ENCODE results near the gene TNS1. TPM values are rescaled to one million over a fixed set of nuclear protein-coding genes. Genes with fewer than 3 reads are reported as not detected.

TNS1 gene
- total RNA-seq, 1 donor from 2014 or later: 0.24 TPM

DNA sequence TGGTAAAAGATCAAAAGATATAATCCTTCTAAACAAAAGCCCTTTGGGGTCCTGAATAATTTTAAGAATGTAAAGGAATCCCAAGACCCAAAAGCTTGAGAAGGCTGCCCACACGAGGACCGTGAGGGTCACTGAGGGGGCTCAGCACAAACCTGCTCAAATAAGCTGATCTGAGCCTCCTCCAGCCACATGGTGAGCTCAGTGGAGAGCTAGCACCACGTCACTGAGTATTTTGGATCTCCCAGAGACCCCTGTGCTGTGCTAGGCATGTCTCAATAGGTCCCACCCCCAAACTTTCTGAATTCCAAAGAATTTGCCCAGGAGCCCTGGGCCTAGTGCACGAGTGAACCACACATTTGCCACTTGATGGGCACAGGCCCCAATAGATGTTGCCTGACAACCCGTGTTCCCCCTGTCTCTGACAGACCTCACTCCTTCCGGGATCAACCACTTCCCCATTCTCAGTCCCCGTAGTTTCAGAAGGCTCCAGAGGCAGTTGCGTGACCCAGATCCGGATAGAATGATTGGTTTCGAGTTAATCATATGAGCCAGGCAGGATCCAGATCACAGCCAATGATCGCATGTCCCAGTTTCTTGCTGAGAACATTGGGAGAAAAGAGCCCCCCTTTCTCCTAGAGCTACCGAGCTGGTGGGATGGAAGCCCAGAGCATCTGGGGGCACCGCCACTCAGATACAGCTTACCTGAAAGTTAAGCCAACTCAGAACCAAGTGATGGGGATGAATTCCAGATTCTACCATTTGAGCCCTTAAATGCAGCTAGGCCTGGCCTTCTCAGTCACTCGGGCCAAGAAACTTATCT is 203.8 kb downstream of the TNS1 start:
- DNase-seq (ENCODE audit: low spot score): no peak

GRCh38 chr2:217798191-217798590 is 204.6 kb downstream of the TNS1 start:
- no peaks in the 10 kb centered on the region for H3K79me2 ChIP-seq (ENCODE audit: low read depth)
- no peaks in the 10 kb centered on the region for H3K36me3 ChIP-seq
- Mint-ChIP-seq H3K36me3 (no peaks in the 10 kb centered on the region), H3K4me1 (peaks cover 12% of the 10 kb centered on the region), H3K27me3 (ENCODE audit: insufficient read depth, low read depth) (peaks cover 3% of the 10 kb centered on the region), H3K4me3 (no peak overlapping the region), H3K9me3 (no peaks in the 10 kb centered on the region), H3K27ac (no peak overlapping the region)
- TF ChIP-seq EZH2phosphoT487 (IDR thresholded peaks at IDR 0.05): no peak
- TF ChIP-seq, protein P1, sequence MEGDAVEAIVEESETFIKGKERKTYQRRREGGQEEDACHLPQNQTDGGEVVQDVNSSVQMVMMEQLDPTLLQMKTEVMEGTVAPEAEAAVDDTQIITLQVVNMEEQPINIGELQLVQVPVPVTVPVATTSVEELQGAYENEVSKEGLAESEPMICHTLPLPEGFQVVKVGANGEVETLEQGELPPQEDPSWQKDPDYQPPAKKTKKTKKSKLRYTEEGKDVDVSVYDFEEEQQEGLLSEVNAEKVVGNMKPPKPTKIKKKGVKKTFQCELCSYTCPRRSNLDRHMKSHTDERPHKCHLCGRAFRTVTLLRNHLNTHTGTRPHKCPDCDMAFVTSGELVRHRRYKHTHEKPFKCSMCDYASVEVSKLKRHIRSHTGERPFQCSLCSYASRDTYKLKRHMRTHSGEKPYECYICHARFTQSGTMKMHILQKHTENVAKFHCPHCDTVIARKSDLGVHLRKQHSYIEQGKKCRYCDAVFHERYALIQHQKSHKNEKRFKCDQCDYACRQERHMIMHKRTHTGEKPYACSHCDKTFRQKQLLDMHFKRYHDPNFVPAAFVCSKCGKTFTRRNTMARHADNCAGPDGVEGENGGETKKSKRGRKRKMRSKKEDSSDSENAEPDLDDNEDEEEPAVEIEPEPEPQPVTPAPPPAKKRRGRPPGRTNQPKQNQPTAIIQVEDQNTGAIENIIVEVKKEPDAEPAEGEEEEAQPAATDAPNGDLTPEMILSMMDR (IDR thresholded peaks at IDR 0.05): no peak
- no peak for TF ChIP-seq EZH2 (IDR thresholded peaks at IDR 0.05)
- H3K9me3 ChIP-seq (ENCODE audit: low read depth): no peaks in the 10 kb centered on the region
- no peak overlapping the region for H2AFZ ChIP-seq (replicated peaks)
- H3K27ac ChIP-seq: no peak overlapping the region
- H3K27me3 ChIP-seq: peaks cover 11% of the 10 kb centered on the region
- H3K4me2 ChIP-seq: no peak overlapping the region
- H3K9ac ChIP-seq: no peak overlapping the region
- H4K20me1 ChIP-seq (ENCODE audit: low read depth): peaks cover 4% of the 10 kb centered on the region
- no peaks in the 10 kb centered on the region for H3K4me1 ChIP-seq
- no peak overlapping the region for H3K4me3 ChIP-seq
- DNase-seq (ENCODE audit: low spot score): no peak
- no peaks in the 10 kb centered on the region for H3F3A ChIP-seq (ENCODE audit: low read depth)

More for the DNA sequence above, 203.8 kb downstream of the TNS1 start:
- Histone ChIP-seq H4K20me1 (ENCODE audit: low read depth) (peaks cover 4% of the 10 kb centered on the region), H3K27me3 (peaks cover 18% of the 10 kb centered on the region), H3F3A (ENCODE audit: low read depth) (no peaks in the 10 kb centered on the region), H2AFZ (replicated peaks) (no peak overlapping the region), H3K4me3 (no peak overlapping the region), H3K79me2 (ENCODE audit: low read depth) (no peaks in the 10 kb centered on the region), H3K9ac (no peak overlapping the region), H3K4me1 (no peaks in the 10 kb centered on the region), H3K9me3 (ENCODE audit: low read depth) (no peaks in the 10 kb centered on the region), H3K27ac (no peak overlapping the region), H3K36me3 (no peaks in the 10 kb centered on the region), H3K4me2 (no peak overlapping the region)
- Mint-ChIP-seq H3K4me3 (no peak overlapping the region), H3K36me3 (no peaks in the 10 kb centered on the region), H3K27me3 (ENCODE audit: insufficient read depth, low read depth) (peaks cover 5% of the 10 kb centered on the region), H3K9me3 (no peaks in the 10 kb centered on the region), H3K4me1 (peaks cover 10% of the 10 kb centered on the region), H3K27ac (no peak overlapping the region)
- TF ChIP-seq, protein P1 (IDR thresholded peaks at IDR 0.05): no peak
- no peak for TF ChIP-seq EZH2phosphoT487 (IDR thresholded peaks at IDR 0.05)
- TF ChIP-seq EZH2 (IDR thresholded peaks at IDR 0.05): no peak

- Mint-ChIP-seq H3K27me3 (ENCODE audit: insufficient read depth, low read depth) (peaks cover 5% of the 10 kb centered on the region), H3K27ac (peak overlapping the region; percentile 87)
Measured at GRCh38 chr2:217797661-217798069, 205.1 kb downstream of the TNS1 start.

More at GRCh38 chr2:217797661-217798069, 205.1 kb downstream of the TNS1 start:
- Histone ChIP-seq H3F3A (ENCODE audit: low read depth) (no peaks in the 10 kb centered on the region), H3K27me3 (peaks cover 10% of the 10 kb centered on the region), H3K4me3 (no peak overlapping the region), H3K36me3 (no peaks in the 10 kb centered on the region), H3K4me1 (no peaks in the 10 kb centered on the region), H3K9ac (no peak overlapping the region), H3K4me2 (no peak overlapping the region), H3K79me2 (ENCODE audit: low read depth) (no peaks in the 10 kb centered on the region), H3K27ac (no peak overlapping the region), H4K20me1 (ENCODE audit: low read depth) (peaks cover 4% of the 10 kb centered on the region), H2AFZ (replicated peaks) (no peak overlapping the region), H3K9me3 (ENCODE audit: low read depth) (no peaks in the 10 kb centered on the region)
- Mint-ChIP-seq H3K36me3 (no peaks in the 10 kb centered on the region), H3K4me3 (no peak overlapping the region), H3K4me1 (peaks cover 14% of the 10 kb centered on the region), H3K9me3 (no peaks in the 10 kb centered on the region)
- no peak for DNase-seq (ENCODE audit: low spot score)
- no peak for TF ChIP-seq EZH2 (IDR thresholded peaks at IDR 0.05)
- TF ChIP-seq, protein P1 (IDR thresholded peaks at IDR 0.05): no peak
- no peak for TF ChIP-seq EZH2phosphoT487 (IDR thresholded peaks at IDR 0.05)
